ENCODE measurements around the gene WDR19.
"Not testable (repeated sequence)": the region's sequence is repeated elsewhere in the genome, so short reads cannot be mapped to it uniquely, and the experiment has no call there.

WDR19 gene

GRCh38 chr4:39233783-39234182 is 51.5 kb downstream of the WDR19 start:
- no peak for DNase-seq

GRCh38 chr4:39235021-39235420 is 52.7 kb downstream of the WDR19 start:
- DNase-seq: no peak

- DNase-seq: no peak
Observed at GRCh38 chr4:39235696-39236095, 53.4 kb downstream of the WDR19 start.

GRCh38 chr4:39237179-39237578 is 54.9 kb downstream of the WDR19 start:
- DNase-seq: no peak

GRCh38 chr4:39243462-39243861 is 61.1 kb downstream of the WDR19 start:
- no peak for DNase-seq

- DNase-seq: no peak
Observed at GRCh38 chr4:39255266-39255665, 72.9 kb downstream of the WDR19 start.

- DNase-seq: no peak
Observed at GRCh38 chr4:39255871-39256270, 73.5 kb downstream of the WDR19 start.

- no peak for DNase-seq
Observed at GRCh38 chr4:39256436-39256835, 74.1 kb downstream of the WDR19 start.

- no peak for DNase-seq
Observed at GRCh38 chr4:39259571-39260330, 77.4 kb downstream of the WDR19 start.

GRCh38 chr4:39263895-39264294 is 81.6 kb downstream of the WDR19 start:
- DNase-seq: no peak

- DNase-seq: no peak
Observed at GRCh38 chr4:39274503-39274902, 92.2 kb downstream of the WDR19 start.

GRCh38 chr4:39277661-39278060 is 95.3 kb downstream of the WDR19 start:
- DNase-seq: not testable (repeated sequence)

- DNase-seq: no peak
Observed at GRCh38 chr4:39278476-39278875, 96.1 kb downstream of the WDR19 start.

GRCh38 chr4:39279416-39279815 is 97.1 kb downstream of the WDR19 start:
- no peak for DNase-seq

- DNase-seq: no peak
Observed at GRCh38 chr4:39280770-39281169, 98.4 kb downstream of the WDR19 start.

- no peak for DNase-seq
Observed at GRCh38 chr4:39285111-39285795, 102.9 kb downstream of the WDR19 start.

GRCh38 chr4:39285853-39286252 is 103.5 kb downstream of the WDR19 start:
- DNase-seq: no peak

- DNase-seq: no peak
Observed at GRCh38 chr4:39286263-39286662, 103.9 kb downstream of the WDR19 start.

- no peak for DNase-seq
Observed at GRCh38 chr4:39287223-39287622, 104.9 kb downstream of the WDR19 start.

GRCh38 chr4:39291686-39292085 is 109.4 kb downstream of the WDR19 start:
- no peak for DNase-seq

- DNase-seq: not testable (repeated sequence)
Observed at GRCh38 chr4:39292433-39292832, 110.1 kb downstream of the WDR19 start.

- DNase-seq: no peak
Observed at GRCh38 chr4:39295784-39296183, 113.5 kb downstream of the WDR19 start.

- no peak for DNase-seq
Observed at GRCh38 chr4:39302901-39303300, 120.6 kb downstream of the WDR19 start.

- no peak for DNase-seq
Observed at GRCh38 chr4:39303871-39304270, 121.5 kb downstream of the WDR19 start.

- DNase-seq: no peak
Observed at GRCh38 chr4:39304651-39305050, 122.3 kb downstream of the WDR19 start.
